Right lobe of liver (tissue), 4 donors: Measurements from ENCODE around the gene IKBKG.

Experiments used
- POLR2A ChIP-seq: fragments of 450-650 bp; IDR thresholded peaks from one replicate; pipeline ENCODE4 v1.6.1; 2017; ENCODE audit warnings: antibody characterized with exemption, mild to moderate bottlenecking
- TF ChIP-seq, protein P1 (sequence below), 4 donors: fragments of 200-600 bp in 3 of 4; fragments of 450-650 bp in 1 of 4; IDR thresholded peaks; one replicate each; pipeline versions ENCODE4 v1.5.1 to v1.8.0; 2016 to 2022; ENCODE audit warnings: antibody characterized with exemption in 4 of 4, mild to moderate bottlenecking in 2 of 4
- donor health status: DM: no; HTN: no; CAD: no.
- donor health status: DM: no; HTN: no; CAD: no.
- donor health status: DM: no; HTN: yes; CAD: no.

DNA sequence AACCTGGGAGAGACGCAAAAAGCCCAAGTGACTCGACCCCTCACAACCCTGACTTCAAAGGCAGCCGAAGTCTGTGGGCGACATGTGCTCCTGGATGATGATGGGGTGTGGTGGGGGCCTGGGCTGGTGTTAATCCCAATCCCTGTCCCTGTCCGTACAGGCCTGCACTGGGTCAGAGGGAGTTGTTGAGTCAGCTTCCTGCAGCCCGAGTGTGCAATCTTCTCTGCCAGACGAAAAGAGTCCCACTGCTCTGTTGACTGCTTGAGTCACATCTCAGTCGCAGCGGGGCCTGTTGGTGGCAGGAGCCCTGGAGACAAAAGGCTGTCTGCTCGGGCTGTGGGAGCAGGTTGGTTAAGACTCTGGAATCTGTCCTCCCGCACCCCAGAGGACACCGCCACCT lies 41.7 kb upstream of the IKBKG start:
- TF ChIP-seq, protein P1, sequence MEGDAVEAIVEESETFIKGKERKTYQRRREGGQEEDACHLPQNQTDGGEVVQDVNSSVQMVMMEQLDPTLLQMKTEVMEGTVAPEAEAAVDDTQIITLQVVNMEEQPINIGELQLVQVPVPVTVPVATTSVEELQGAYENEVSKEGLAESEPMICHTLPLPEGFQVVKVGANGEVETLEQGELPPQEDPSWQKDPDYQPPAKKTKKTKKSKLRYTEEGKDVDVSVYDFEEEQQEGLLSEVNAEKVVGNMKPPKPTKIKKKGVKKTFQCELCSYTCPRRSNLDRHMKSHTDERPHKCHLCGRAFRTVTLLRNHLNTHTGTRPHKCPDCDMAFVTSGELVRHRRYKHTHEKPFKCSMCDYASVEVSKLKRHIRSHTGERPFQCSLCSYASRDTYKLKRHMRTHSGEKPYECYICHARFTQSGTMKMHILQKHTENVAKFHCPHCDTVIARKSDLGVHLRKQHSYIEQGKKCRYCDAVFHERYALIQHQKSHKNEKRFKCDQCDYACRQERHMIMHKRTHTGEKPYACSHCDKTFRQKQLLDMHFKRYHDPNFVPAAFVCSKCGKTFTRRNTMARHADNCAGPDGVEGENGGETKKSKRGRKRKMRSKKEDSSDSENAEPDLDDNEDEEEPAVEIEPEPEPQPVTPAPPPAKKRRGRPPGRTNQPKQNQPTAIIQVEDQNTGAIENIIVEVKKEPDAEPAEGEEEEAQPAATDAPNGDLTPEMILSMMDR (IDR thresholded peaks at IDR 0.05): no peak
- TF ChIP-seq POLR2A: no peak
